ENCODE results near the gene TK2. TPM values are rescaled to one million over a fixed set of nuclear protein-coding genes. Genes with fewer than 3 reads are reported as not detected.

Gene TK2
- polyA plus RNA-seq, 1 donor, result 21.2 TPM

DNA sequence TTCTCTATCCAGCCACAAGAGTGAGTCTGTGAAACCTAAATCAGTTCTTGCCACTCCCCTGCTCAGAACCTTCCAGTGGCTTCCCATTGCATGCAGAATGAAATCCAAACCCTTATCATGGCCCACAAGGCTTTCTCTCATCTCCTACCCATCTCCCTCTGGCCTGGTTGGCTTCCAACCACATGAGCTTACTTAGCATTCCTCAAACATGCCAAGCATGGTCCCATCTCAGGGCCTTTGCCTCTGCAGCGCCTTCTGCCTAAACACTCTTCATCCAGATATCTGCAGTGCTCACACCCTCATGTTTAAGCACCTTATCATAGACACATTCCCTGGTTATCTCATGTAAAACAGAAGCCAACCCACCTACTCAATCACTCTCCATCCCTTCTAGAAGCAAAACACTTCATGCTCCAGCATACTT is 15.5 kb downstream of the TK2 start:
- WGBS (ENCODE audit: insufficient coverage, low lambda C conversion rate), result no CpG with 5 or more reads among the region's 1 CpG

DNA sequence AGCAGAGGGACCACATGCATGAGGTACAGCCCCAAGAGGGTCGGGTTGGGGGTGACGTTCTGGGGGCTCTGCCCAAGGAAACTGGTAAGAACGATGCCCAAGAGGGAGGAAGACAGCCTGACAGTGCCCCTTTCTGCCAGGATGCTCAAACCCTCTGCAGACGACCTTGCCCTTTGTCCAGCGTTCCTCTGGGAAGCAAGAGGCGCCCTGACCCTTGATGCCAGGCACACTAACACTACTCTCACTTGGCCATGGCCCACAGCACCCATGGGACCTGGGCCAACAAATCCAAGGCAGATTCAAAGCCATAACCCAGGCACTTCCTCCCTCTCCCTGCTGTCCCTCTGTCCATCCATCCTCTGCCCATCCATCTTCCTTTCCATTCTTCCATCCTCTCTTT is 20.4 kb downstream of the TK2 start:
- H3K36me3 ChIP-seq (ENCODE audit: control insufficient read depth, insufficient read depth, low read length), result peaks cover 61% of the 10 kb centered on the region
- WGBS (ENCODE audit: insufficient coverage, low lambda C conversion rate), result no CpG with 5 or more reads among the region's 6 CpGs
- H3K9me3 ChIP-seq (ENCODE audit: control insufficient read depth, low read depth, low read length), result no peaks in the 10 kb centered on the region
- no peaks in the 10 kb centered on the region for H3K27me3 ChIP-seq (ENCODE audit: control insufficient read depth, insufficient read depth, low read length)
- no peak overlapping the region for H3K27ac ChIP-seq (ENCODE audit: low read length)
- no peak for DNase-seq
- H3K4me1 ChIP-seq (ENCODE audit: control insufficient read depth, insufficient read depth, low read length), result peaks cover 8% of the 10 kb centered on the region
- H3K4me3 ChIP-seq (ENCODE audit: low read length), result no peak overlapping the region

More for the DNA sequence above, 15.5 kb downstream of the TK2 start:
- Histone ChIP-seq H3K27me3 (ENCODE audit: control insufficient read depth, insufficient read depth, low read length) (no peaks in the 10 kb centered on the region), H3K9me3 (ENCODE audit: control insufficient read depth, low read depth, low read length) (peaks cover 4% of the 10 kb centered on the region), H3K4me1 (ENCODE audit: control insufficient read depth, insufficient read depth, low read length) (peaks cover 9% of the 10 kb centered on the region), H3K36me3 (ENCODE audit: control insufficient read depth, insufficient read depth, low read length) (peaks cover 52% of the 10 kb centered on the region), H3K4me3 (ENCODE audit: low read length) (no peak overlapping the region), H3K27ac (ENCODE audit: low read length) (no peak overlapping the region)
- no peak for DNase-seq

DNA sequence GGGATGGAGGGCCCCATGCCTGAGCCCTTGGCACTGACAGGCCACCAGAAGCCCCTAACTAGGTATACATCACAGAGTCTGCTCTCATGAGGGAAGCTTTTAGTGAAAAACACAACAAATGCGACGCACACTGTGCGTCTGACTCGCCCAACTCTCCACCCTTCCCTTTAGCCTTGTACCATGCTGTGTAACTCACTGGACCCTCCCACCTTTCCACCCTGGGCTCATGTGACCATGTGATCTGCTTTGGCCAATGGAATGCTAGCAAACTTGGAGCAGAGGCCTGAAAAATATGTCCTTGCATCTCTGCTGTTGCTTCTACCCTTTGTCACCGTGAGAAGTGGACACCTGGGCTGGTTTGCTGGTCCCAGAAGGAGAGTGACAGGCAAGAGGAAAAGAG is 21.6 kb downstream of the TK2 start:
- peaks cover 60% of the 10 kb centered on the region for H3K36me3 ChIP-seq (ENCODE audit: control insufficient read depth, insufficient read depth, low read length)
- no peak overlapping the region for H3K4me3 ChIP-seq (ENCODE audit: low read length)
- no peak for DNase-seq
- H3K4me1 ChIP-seq (ENCODE audit: control insufficient read depth, insufficient read depth, low read length), result peaks cover 8% of the 10 kb centered on the region
- H3K27me3 ChIP-seq (ENCODE audit: control insufficient read depth, insufficient read depth, low read length), result no peaks in the 10 kb centered on the region
- no peak overlapping the region for H3K27ac ChIP-seq (ENCODE audit: low read length)
- no CpG with 5 or more reads among the region's 5 CpGs for WGBS (ENCODE audit: insufficient coverage, low lambda C conversion rate)
- no peaks in the 10 kb centered on the region for H3K9me3 ChIP-seq (ENCODE audit: control insufficient read depth, low read depth, low read length)

DNA sequence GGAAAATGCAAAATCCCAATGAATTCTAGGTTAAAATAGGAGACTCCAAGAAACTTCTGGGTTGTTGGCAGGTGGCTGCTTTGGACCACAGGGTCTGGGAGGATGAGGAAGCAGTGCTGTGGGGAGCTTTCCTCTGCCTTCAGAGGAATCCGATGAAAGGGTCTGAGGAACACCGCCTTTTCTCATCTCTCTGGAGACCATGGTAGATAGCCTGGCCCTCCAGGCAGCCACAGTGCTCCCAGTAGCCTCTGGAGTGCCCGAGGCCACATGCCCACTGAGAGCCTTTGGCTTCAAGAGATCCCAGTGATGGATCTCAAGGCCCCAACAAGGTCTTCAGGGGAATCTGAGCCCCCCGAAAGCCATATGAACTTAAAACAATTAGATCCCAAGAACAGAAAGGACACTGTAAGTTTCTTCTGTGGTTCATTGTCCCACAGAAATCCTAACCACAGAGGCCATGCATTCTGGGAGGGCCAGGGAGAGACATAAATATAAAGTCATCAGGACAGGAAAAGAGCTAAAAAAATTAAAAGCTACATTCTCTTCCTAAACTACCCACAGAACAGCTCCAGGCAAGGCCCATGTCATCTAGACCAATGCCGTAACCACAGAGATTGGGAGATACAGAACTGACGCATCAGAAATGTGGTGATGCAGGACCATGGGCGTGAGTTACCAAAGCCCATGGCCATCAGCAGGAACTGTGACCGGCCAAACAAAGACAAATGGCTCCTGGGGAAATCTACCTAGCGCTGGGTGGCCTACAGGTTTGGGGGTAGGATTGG is 24.3 kb downstream of the TK2 start:
- Histone ChIP-seq H3K27ac (ENCODE audit: low read length) (no peak overlapping the region), H3K27me3 (ENCODE audit: control insufficient read depth, insufficient read depth, low read length) (no peaks in the 10 kb centered on the region), H3K4me1 (ENCODE audit: control insufficient read depth, insufficient read depth, low read length) (peaks cover 15% of the 10 kb centered on the region), H3K4me3 (ENCODE audit: low read length) (no peak overlapping the region), H3K9me3 (ENCODE audit: control insufficient read depth, low read depth, low read length) (no peaks in the 10 kb centered on the region), H3K36me3 (ENCODE audit: control insufficient read depth, insufficient read depth, low read length) (peaks cover 59% of the 10 kb centered on the region)
- WGBS (ENCODE audit: insufficient coverage, low lambda C conversion rate), result no CpG with 5 or more reads among the region's 9 CpGs
- DNase-seq, result no peak

DNA sequence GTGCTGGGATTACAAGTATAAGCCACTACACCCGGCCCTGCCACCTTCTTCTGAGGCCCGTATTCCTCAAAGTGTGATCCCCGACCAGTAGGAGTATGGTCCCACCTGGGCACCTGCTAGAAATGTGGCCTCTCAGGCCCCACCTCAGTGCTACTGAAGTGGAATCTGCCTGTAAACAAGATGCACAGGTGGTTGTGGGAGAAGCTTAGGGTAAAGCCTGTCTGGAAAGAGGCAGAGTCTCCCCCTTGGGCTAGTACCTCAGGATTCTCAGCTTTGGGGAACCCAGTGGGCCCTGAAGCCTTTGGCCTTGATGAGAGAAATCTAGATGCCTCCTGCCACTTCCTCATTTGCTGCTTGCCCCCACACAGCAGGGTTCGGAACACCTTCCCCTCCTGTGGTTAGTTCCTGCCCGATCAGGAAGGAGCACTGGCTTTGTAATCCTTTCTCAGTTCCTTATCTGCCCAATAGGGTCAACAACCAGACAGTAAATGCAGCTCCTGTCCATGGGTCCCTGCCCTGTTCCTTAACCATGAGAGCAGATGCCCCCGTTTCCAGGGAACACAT is 25.2 kb downstream of the TK2 start:
- WGBS (ENCODE audit: insufficient coverage, low lambda C conversion rate), result 100% methylated on average over 1 of the region's 6 CpGs
- DNase-seq, result peak; percentile 46 to 67
- H3K4me3 ChIP-seq (ENCODE audit: low read length), result no peak overlapping the region
- no peaks in the 10 kb centered on the region for H3K9me3 ChIP-seq (ENCODE audit: control insufficient read depth, low read depth, low read length)
- peaks cover 57% of the 10 kb centered on the region for H3K36me3 ChIP-seq (ENCODE audit: control insufficient read depth, insufficient read depth, low read length)
- peaks cover 15% of the 10 kb centered on the region for H3K4me1 ChIP-seq (ENCODE audit: control insufficient read depth, insufficient read depth, low read length)
- no peaks in the 10 kb centered on the region for H3K27me3 ChIP-seq (ENCODE audit: control insufficient read depth, insufficient read depth, low read length)
- peak overlapping the region; percentile 14 for H3K27ac ChIP-seq (ENCODE audit: low read length)

DNA sequence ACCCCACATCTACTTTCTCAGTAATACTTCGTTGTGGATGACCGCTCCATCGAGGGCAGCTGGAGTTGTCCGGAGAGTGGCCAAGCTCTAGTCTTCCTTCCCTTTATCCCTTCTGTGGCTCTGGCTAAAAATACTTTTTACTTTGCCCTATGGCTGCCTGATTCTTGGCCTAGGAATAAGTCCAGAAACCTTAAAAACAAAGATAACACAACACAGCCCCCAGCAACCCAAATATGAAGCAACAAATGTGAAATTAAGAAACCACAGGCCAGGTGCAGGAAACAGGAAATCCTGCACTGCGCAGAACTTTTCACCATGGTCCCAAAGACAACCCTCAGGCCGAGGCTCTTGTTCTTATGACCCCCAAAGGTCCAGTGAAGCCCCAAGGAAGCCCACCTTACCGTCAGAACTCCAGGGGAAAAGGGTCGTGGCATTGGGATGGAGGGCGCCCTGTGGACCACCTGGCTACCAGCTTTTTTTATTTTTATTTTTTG is 26.0 kb downstream of the TK2 start:
- no CpG with 5 or more reads among the region's 9 CpGs for WGBS (ENCODE audit: insufficient coverage, low lambda C conversion rate)
- no peaks in the 10 kb centered on the region for H3K9me3 ChIP-seq (ENCODE audit: control insufficient read depth, low read depth, low read length)
- peaks cover 50% of the 10 kb centered on the region for H3K36me3 ChIP-seq (ENCODE audit: control insufficient read depth, insufficient read depth, low read length)
- no peak overlapping the region for H3K27ac ChIP-seq (ENCODE audit: low read length)
- H3K4me1 ChIP-seq (ENCODE audit: control insufficient read depth, insufficient read depth, low read length), result peaks cover 15% of the 10 kb centered on the region
- H3K27me3 ChIP-seq (ENCODE audit: control insufficient read depth, insufficient read depth, low read length), result no peaks in the 10 kb centered on the region
- no peak for DNase-seq
- no peak overlapping the region for H3K4me3 ChIP-seq (ENCODE audit: low read length)

DNA sequence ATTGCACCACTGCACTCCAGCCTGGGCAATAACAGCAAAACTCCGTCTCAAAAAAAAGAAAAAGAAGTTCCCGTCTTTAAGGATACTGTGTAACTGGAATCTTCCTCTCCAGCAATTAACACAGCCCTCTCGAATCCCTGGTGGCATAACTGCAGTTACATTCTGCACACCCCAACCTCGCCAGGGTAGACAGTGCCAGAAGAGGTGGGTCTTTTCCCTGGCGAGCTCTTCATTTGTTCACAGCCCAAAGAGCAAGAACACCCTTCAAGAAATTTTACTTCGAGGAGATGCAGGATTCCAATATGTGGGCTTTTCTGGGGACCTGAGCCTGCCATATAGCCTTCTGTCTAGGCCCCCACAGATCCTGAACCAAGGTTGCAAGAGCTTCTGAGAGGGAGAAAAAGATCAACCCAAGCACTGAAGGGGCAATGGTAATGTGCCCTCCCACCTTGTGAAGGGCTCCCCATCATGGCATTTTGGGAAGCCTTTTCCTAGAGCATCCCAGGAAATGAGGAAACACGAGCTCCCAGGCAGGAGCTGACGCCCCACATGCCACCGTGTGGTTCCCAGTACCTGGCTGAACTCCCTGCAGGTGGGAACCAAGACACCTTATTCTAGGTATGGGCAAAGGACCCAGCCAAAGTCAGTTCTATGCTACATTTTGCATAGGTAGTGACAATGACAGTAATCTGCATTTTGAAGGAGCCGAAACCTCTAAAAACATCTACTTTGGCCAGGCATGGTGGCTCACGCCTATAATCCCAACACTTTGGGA is 26.9 kb downstream of the TK2 start:
- DNase-seq, result no peak
- Histone ChIP-seq H3K27me3 (ENCODE audit: control insufficient read depth, insufficient read depth, low read length) (no peaks in the 10 kb centered on the region), H3K36me3 (ENCODE audit: control insufficient read depth, insufficient read depth, low read length) (peaks cover 41% of the 10 kb centered on the region), H3K4me3 (ENCODE audit: low read length) (no peak overlapping the region), H3K27ac (ENCODE audit: low read length) (no peak overlapping the region), H3K9me3 (ENCODE audit: control insufficient read depth, low read depth, low read length) (no peaks in the 10 kb centered on the region), H3K4me1 (ENCODE audit: control insufficient read depth, insufficient read depth, low read length) (peaks cover 17% of the 10 kb centered on the region)
- WGBS (ENCODE audit: insufficient coverage, low lambda C conversion rate), result no CpG with 5 or more reads among the region's 11 CpGs

DNA sequence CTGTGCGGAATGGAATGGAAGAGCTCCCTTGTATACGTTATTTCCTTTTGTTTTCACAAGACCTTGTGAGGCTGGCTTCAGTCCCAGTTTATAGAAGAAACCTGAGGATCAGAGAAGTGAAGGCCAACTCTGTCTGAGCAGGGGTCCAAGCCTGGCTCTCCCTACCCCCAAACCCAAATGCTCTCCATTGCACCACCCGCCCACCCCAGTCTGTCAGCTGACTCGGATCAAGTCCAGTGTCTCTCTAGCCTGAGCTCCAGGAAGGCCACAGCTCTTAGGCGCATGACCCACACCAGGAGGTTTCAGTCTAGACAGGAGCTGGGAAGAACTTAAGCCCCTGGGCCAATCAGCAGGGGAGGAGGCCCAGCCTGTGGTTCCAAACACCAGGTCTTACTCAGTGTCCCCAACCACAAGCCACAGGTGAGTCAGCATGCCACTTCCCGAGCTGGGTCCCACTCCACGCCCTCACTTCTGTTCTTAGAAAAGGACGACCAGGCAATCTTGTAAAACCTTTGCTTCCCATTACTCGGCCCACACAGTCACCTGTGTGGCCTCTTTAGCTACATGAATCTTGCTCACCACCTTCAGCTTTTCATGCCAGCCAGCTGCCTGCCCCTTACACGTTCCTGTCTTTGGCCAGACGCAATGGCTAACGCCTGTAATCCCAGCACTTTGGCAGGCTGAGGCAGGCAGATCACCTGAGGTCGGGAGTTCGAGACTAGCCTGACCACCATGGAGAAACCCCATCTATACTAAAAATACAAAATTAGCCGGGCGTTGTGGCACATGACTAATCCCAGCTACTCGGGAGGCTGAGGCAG is 27.8 kb downstream of the TK2 start:
- Histone ChIP-seq H3K9me3 (ENCODE audit: control insufficient read depth, low read depth, low read length) (no peaks in the 10 kb centered on the region), H3K4me3 (ENCODE audit: low read length) (no peak overlapping the region), H3K27me3 (ENCODE audit: control insufficient read depth, insufficient read depth, low read length) (no peaks in the 10 kb centered on the region), H3K4me1 (ENCODE audit: control insufficient read depth, insufficient read depth, low read length) (peaks cover 25% of the 10 kb centered on the region), H3K36me3 (ENCODE audit: control insufficient read depth, insufficient read depth, low read length) (peaks cover 36% of the 10 kb centered on the region), H3K27ac (ENCODE audit: low read length) (no peak overlapping the region)
- 100% methylated on average over 1 of the region's 17 CpGs for WGBS (ENCODE audit: insufficient coverage, low lambda C conversion rate)
- peak in 1 of 2 donors; percentile 34 for DNase-seq

DNA sequence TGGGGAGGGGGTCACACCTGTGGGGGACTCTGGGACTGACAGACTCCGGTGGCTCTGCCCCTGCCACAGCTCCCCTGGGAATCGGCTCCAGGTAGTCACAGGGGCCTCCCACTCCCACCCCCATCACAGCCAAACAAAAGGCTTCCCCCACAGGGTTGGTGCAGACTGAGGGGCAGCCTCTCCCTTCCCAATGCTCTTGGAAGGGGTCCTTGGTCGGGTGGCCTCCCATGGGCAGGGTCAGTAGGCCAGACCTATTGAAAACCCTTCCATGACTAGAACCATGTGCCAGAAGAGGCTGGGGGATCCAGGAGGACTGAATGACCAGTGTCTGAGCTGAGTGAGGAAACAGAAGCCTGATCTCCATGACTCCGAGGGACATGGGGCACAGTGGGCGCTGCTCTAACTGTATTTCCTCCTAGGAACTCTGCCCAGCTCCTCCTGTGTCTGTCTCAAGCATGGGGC is 28.6 kb downstream of the TK2 start:
- no peak for DNase-seq
- WGBS (ENCODE audit: insufficient coverage, low lambda C conversion rate), result no CpG with 5 or more reads among the region's 5 CpGs
- no peak overlapping the region for H3K27ac ChIP-seq (ENCODE audit: low read length)
- H3K9me3 ChIP-seq (ENCODE audit: control insufficient read depth, low read depth, low read length), result no peaks in the 10 kb centered on the region
- peaks cover 29% of the 10 kb centered on the region for H3K36me3 ChIP-seq (ENCODE audit: control insufficient read depth, insufficient read depth, low read length)
- no peak overlapping the region for H3K4me3 ChIP-seq (ENCODE audit: low read length)
- no peaks in the 10 kb centered on the region for H3K27me3 ChIP-seq (ENCODE audit: control insufficient read depth, insufficient read depth, low read length)
- peaks cover 32% of the 10 kb centered on the region for H3K4me1 ChIP-seq (ENCODE audit: control insufficient read depth, insufficient read depth, low read length)
